Stimulated activated CD4-positive, alpha-beta T cell treated with anti-CD3 and anti-CD28 coated beads, TNF-alpha, amount 100 ng/mL, for 4 hours (primary cell): ENCODE results near the gene PDHA1.
A peak's percentile ranks its signal among the peaks of the same experiment; 100 is the strongest.

Experiments
- DNase-seq, 3 experiments: peaks; one replicate each; pipeline ENCODE4 v3.0.0-alpha.2; 2020; ENCODE audit warnings: low read depth in 3 of 3

The PDHA1 gene

GRCh38 chrX:19375546-19375945, 31.8 kb downstream of the PDHA1 start:
- DNase-seq: no peak

- no peak for DNase-seq
Measured at GRCh38 chrX:19377799-19378198, 34.1 kb downstream of the PDHA1 start.

- DNase-seq: no peak
Measured at GRCh38 chrX:19381326-19381725, 37.6 kb downstream of the PDHA1 start.

- DNase-seq: peak; percentile 8 to 13 (median 12)
Measured at GRCh38 chrX:19382555-19383145, 38.9 kb downstream of the PDHA1 start.

GRCh38 chrX:19386679-19387078, 43.0 kb downstream of the PDHA1 start:
- no peak for DNase-seq

GRCh38 chrX:19388064-19388679, 44.4 kb downstream of the PDHA1 start:
- DNase-seq: no peak

GRCh38 chrX:19388741-19389140, 45.0 kb downstream of the PDHA1 start:
- no peak for DNase-seq

GRCh38 chrX:19389227-19389845, 45.6 kb downstream of the PDHA1 start:
- no peak for DNase-seq

- no peak for DNase-seq
Measured at GRCh38 chrX:19392078-19392477, 48.4 kb downstream of the PDHA1 start.

- DNase-seq: no peak
Measured at GRCh38 chrX:19392703-19393102, 49.0 kb downstream of the PDHA1 start.

GRCh38 chrX:19403696-19404095, 60.0 kb downstream of the PDHA1 start:
- DNase-seq: no peak

GRCh38 chrX:19410259-19410658, 66.5 kb downstream of the PDHA1 start:
- no peak for DNase-seq
